Sigmoid colon (tissue), 4 donors: ENCODE results near the gene CECR2.

ENCODE experiments used
- CTCF ChIP-seq, 4 experiments: fragments of 450-650 bp in 3 of 4; fragments of 200-600 bp in 1 of 4; IDR thresholded peaks; one replicate each; pipeline ENCODE4 v1.5.1; 2016 to 2019; ENCODE audit warnings: antibody characterized with exemption in 4 of 4, mild to moderate bottlenecking in 3 of 4, moderate library complexity in 2 of 4
- POLR2AphosphoS5 ChIP-seq, 4 donors: sonication (generic); formaldehyde crosslinking; IDR thresholded peaks; one replicate each; pipeline ENCODE4 v1.6.1; 2017; ENCODE audit warnings: antibody characterized with exemption in 4 of 4

- TF ChIP-seq CTCF (IDR thresholded peaks at IDR 0.05) (no peak), POLR2AphosphoS5 (IDR thresholded peaks at IDR 0.05) (no peak)
Measured at GRCh38 chr22:17423616-17424015, 54.4 kb downstream of the CECR2 start.
